ENCODE data around the gene TMEM9. TPM values are rescaled to one million over a fixed set of nuclear protein-coding genes. Genes with fewer than 3 reads are reported as not detected.

The TMEM9 gene
- total RNA-seq, 1 experiment from 2014 or later: 147 TPM

- DNase-seq (ENCODE audit: low read depth): no peak
These were observed 8.5 kb downstream of the TMEM9 start for GRCh38 chr1:201145816-201146215.

DNA sequence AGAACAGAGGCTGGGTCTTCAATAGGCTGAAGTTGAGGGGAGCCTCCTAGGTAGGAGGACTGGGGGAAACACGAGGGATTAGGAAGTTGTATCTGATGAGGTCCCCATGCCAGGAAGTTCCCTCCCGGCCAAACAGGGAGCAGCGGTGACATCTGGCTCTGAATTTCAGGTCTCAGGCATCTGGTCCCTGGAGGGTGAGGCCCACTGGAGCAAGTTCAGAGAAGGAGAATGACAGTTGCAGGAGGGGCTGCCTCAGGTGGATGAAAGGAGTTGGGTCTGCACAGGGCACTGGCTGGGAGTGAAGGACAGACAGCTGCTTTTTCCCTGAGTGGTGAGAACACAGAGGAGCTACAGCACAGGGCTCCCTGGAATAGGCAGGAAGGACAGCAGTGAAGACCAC, 9.1 kb downstream of the TMEM9 start:
- DNase-seq (ENCODE audit: low read depth): no peak

GRCh38 chr1:201144701-201145100, 9.6 kb downstream of the TMEM9 start:
- no peak for DNase-seq (ENCODE audit: low read depth)

GRCh38 chr1:201143726-201144635, 10.3 kb downstream of the TMEM9 start:
- no peak for DNase-seq (ENCODE audit: low read depth)

DNA sequence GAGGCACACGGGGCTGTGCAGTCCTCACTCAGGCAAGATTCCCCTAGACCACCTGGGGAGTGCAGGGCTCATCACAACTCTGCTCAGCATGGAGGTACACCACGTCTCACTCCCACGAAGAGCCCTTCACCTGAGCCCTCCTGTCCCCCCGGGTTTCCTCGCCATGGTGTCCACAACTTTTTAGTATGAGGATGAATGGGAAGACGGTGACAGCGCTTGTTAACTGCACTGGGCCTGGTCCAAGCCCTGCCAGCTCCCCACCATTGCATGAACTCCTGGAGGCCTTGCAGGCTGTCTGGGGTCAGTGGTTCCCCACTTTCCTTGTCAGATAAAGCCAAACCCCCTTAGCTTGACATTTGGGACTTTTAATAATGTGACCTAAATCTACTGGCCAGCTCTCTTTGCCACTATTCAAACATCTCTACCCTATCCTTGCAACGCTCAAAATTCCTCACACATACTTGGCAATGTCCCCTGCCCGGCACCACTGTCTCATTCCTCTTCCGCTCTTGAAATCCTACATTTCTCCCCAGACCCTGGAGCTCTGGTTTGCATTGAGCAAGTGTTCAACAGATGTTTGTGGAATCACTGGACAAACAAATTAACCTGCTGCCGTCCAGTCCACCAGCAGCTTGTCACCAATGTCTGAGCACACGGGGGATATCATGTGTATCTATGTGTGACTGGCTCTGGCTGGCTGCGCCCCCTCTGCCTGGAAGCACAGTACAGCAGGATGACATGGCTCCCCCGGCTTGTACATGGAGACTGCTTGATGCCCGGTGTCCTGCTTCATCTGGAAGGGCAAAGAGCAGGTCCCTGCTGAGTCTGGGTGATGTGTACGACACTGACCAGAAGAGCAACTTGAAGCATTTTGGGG, 11.2 kb downstream of the TMEM9 start:
- no peak for DNase-seq (ENCODE audit: low read depth)

- DNase-seq (ENCODE audit: low read depth): no peak
These were observed 12.0 kb downstream of the TMEM9 start for GRCh38 chr1:201142011-201142848.

- no peak for DNase-seq (ENCODE audit: low read depth)
These were observed 12.9 kb downstream of the TMEM9 start for GRCh38 chr1:201141418-201141817.

DNA sequence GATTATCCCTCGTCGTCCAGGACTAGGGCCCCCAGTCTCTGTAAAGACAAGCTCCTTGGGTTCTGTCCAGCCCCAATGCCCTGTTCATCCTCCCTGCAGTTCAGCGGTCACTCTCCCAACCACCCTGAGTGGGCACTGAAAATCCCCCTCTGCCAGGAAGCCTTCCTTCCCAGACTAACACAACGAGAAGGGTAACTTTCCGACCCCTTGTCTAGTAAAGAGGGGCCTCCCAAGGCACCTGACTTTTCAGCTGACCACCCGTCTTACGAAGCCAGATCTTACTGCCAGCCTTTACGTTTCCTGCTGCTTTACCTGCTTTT, 13.4 kb downstream of the TMEM9 start:
- no peak for DNase-seq (ENCODE audit: low read depth)

DNA sequence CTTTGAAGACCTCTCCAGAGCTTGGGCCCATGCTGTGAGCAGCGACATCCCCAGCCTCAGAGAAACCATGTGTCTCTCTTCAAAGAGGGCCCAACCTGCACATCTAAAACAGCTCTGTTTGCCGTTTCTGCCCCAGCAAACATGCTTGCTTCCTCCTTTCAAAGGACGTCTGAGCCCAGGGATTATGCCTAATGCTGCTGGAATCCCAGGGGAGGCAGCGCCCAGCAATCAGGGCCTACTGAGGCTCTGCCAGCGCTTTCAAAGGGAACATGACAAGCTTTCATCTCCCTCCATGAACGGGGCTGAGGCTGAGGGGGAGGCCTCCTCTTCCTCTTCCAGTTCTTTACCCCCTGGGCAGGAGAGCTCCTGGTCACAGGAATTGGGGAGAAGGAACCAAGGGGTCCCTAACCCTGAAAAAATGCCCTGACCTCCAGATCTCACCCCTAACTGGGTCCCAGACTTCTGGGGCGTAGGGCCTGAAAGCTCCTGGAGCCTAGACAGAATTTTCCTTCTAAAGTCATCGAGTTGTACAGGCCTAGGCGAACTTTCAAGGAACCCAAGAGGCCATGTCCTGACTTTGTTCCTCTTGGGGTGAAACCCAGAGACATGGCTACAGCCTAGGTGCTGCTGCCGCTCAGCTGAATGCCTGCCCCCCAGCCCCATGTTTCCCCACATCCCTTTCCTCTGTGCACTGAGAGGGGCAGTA, 13.9 kb downstream of the TMEM9 start:
- no peak for DNase-seq (ENCODE audit: low read depth)

GRCh38 chr1:201139756-201140155, 14.5 kb downstream of the TMEM9 start:
- no peak for DNase-seq (ENCODE audit: low read depth)

- no peak for DNase-seq (ENCODE audit: low read depth)
These were observed 15.0 kb downstream of the TMEM9 start for GRCh38 chr1:201139306-201139705.

GRCh38 chr1:201138311-201138840, 15.9 kb downstream of the TMEM9 start:
- DNase-seq (ENCODE audit: low read depth): no peak

- peak; percentile 92 for DNase-seq (ENCODE audit: low read depth)
These were observed 16.5 kb downstream of the TMEM9 start for GRCh38 chr1:201137579-201138310.

DNA sequence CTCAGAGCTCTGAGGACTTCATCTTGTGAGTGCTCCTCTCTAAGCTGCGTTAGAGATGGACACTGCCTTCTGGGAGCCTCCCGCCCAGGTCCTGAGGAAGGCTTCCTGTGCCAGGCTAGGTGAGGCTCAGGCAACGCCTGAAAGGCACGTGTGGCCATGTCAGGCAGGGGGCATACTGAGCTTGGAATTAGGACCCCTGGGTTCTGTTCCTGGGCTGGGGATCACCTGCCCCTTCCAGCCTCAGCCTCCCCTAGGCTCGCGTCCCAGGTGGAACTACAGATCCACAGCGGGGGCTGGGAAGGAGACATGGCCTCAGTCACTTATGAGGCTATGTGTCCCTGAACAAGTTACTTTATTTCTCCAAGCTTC, 17.3 kb downstream of the TMEM9 start:
- DNase-seq (ENCODE audit: low read depth): no peak

DNA sequence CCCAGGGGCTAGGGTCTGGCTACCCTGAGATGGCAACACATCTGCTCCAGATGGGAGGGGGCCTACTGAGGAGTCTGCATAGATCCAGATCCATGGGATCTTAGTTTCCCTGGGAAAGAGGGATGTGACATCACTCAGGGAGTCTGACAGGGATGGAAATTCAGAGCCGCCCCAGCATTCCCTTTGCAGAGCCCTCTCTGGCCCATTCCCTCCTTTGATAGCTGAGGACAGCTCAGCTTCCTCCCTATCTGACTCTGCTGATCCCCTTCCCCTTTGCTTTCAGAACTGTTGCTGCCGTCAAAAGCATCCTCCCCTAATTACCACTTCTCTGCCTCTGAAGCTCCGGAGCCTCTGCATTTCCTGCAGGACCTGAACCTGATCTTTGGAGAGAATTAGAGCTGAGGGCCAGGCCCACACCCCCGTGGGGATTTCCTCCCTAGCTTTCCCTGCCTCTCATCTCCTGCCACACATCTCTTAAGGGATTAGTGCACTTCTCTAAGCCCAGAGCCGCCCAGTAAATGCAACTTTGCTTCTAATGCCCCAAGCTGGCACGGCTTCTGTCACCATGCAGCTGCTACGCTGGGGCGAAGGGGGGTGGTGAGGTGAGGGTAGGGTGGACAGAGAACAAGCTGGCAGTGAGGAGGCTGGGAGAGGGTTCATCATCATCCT, 17.8 kb downstream of the TMEM9 start:
- no peak for DNase-seq (ENCODE audit: low read depth)

GRCh38 chr1:201134405-201134804, 19.9 kb downstream of the TMEM9 start:
- DNase-seq (ENCODE audit: low read depth): no peak

DNA sequence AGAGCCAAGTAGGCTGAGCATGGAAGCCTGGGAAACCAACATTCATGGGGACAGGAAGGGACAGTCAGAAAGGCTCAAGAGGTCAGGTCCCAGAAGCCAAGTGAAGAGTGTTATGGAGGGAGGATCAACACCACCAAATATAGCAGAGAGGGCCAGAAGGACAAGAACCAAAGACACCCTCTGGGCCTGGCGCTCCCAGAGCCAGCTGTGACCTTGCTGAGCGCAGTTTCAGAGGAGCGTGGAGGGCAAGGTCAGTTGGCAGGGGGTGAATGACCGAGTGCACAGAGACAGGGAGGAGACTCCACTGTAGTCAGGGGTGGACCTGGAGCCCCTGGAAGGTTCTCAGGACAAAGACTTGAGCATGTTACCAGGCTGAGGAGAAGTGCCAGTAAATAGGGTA, 22.9 kb downstream of the TMEM9 start:
- no peak for DNase-seq (ENCODE audit: low read depth)

DNA sequence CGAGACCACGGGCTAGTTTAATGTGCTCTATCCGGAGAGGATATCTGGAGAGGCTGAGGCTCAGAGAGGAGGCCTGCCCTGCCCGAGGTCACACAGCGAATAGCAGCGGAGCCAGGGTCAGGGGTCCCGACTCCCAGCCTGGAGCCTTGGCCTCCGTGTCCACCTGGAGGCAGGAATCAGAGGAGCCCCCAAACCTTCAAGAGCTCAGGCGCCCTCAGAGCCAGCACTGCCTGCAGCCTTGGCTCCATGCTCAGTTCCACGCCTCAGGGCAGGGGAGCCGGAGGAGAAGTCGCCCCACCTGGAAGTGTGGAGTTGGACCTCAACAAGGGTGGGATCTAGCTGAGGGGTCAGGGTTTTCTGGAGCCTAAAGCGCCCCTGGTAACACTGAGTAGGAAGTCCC, 25.3 kb downstream of the TMEM9 start:
- no peak for DNase-seq (ENCODE audit: low read depth)

- no peak for DNase-seq (ENCODE audit: low read depth)
These were observed 25.8 kb downstream of the TMEM9 start for GRCh38 chr1:201128476-201128875.

All from M059J (cell line).